ENCODE results near the gene APPL1. TPM values are rescaled to one million over a fixed set of nuclear protein-coding genes. Genes with fewer than 3 reads are reported as not detected.

The APPL1 gene
- total and polyA plus RNA-seq, 2 of the 8 experiments (the other 6 are each of a cell fraction or from before 2014, with no cell fraction given) = 9.4 to 34.4 TPM

DNA sequence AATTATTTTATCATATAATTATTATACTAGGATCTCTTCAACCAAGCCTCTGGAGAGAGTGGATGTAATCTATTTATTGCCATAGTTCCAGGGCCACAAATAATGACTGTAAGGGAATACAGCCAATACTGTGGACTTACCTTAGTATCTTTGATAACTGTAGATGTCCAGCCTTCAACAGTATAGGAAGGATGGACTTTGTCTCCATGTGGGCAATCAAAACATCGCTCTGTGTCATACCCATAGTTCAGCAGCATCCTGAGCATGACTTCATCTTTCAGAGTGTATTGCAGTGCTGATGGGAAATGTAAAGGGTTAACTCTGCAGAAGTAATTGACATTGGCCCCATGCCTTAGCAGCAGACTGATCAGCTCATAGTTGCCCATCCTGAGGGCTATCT is 50.7 kb downstream of the APPL1 start:
- Histone ChIP-seq H2AFZ (ENCODE audit: low read length) (no peak overlapping the region), H3K56ac (replicated peaks; ENCODE audit: insufficient read length, low read depth, low read length) (no peak overlapping the region), H3K18ac (ENCODE audit: extremely low read depth, low read length) (no peak overlapping the region), H2AK5ac (ENCODE audit: low read depth, low read length) (no peak overlapping the region), H3K4me3 (ENCODE audit: extremely low read depth in 1 of 4, insufficient read depth in 2 of 4, low read depth in 3 of 4, low read length in 4 of 4) (no peak overlapping the region), H3K27me3 (replicated peaks in 1 of 4; ENCODE audit: control insufficient read depth in 3 of 4, extremely low read depth in 1 of 4, insufficient read depth in 3 of 4, low read length in 3 of 4) (no peaks in the 10 kb centered on the region), H3K14ac (ENCODE audit: insufficient read length) (no peak overlapping the region), H2BK20ac (ENCODE audit: low read length) (no peak overlapping the region), H3K23ac (ENCODE audit: insufficient read length) (no peak overlapping the region), H2BK5ac (ENCODE audit: low read depth, low read length) (no peak overlapping the region), H4K91ac (replicated peaks; ENCODE audit: insufficient read length, low read length) (no peak overlapping the region), H2BK15ac (ENCODE audit: low read length) (no peak overlapping the region), H3K23me2 (ENCODE audit: low read depth, low read length) (no peaks in the 10 kb centered on the region), H2BK12ac (ENCODE audit: low read depth, low read length) (no peak overlapping the region), H3K4ac (replicated peaks; ENCODE audit: insufficient read length, low read depth, low read length) (no peak overlapping the region), H3K9ac (replicated peaks in 1 of 4; ENCODE audit: extremely low read depth in 1 of 4, low read depth in 3 of 4, low read length in 3 of 4) (no peak overlapping the region), H3K79me2 (ENCODE audit: control insufficient read depth in 1 of 2, insufficient read depth in 2 of 2, low read length in 2 of 2) (no peaks in the 10 kb centered on the region), H3K4me1 (replicated peaks in 1 of 4; ENCODE audit: control insufficient read depth in 3 of 4, insufficient read depth in 4 of 4, low read length in 3 of 4) (no peaks in the 10 kb centered on the region), H2BK120ac (replicated peaks; ENCODE audit: low read depth, low read length) (no peak overlapping the region), H3K4me2 (ENCODE audit: insufficient read depth in 1 of 2, low read depth in 2 of 2, low read length in 2 of 2) (no peak overlapping the region), H3K36me3 (ENCODE audit: control insufficient read depth in 2 of 4, insufficient read depth in 4 of 4, low read length in 3 of 4) (no peaks in the 10 kb centered on the region; a peak in 1 of 8 replicates), H4K20me1 (replicated peaks in 1 of 2; ENCODE audit: control insufficient read depth in 1 of 2, insufficient read depth in 2 of 2, low read length in 2 of 2) (no peaks in the 10 kb centered on the region), H3K27ac (ENCODE audit: low read depth, low read length) (no peak overlapping the region), H4K5ac (ENCODE audit: insufficient read length, low read depth, low read length) (no peak overlapping the region), H3K79me1 (ENCODE audit: low read depth, low read length) (no peaks in the 10 kb centered on the region), H4K8ac (ENCODE audit: extremely low read depth, insufficient read depth, low read length) (no peak overlapping the region), H3K9me3 (ENCODE audit: insufficient read depth in 2 of 2, low read depth in 1 of 2, low read length in 1 of 2) (peaks cover 0 to 10% of the 10 kb centered on the region in 2 experiments; a peak in 2 of 4 replicates)
- FAIRE-seq (no peak), DNase-seq (ENCODE audit: low read depth in 1 of 2, low spot score in 2 of 2) (no peak)
- TF ChIP-seq EP300 (IDR thresholded peaks at IDR 0.05; ENCODE audit: borderline replicate concordance in 1 of 2, low read depth in 2 of 2, low read length in 2 of 2) (no peak), NRF1 (IDR thresholded peaks at IDR 0.05; ENCODE audit: low read depth, low read length) (no peak), EZH2 (IDR thresholded peaks at IDR 0.05; ENCODE audit: low read depth, low read length, severe bottlenecking) (no peak), CHD1 (IDR thresholded peaks at IDR 0.05; ENCODE audit: low read depth, low read length) (no peak), CTCF (IDR thresholded peaks at IDR 0.05; ENCODE audit: control extremely low read depth in 1 of 3, insufficient read depth in 1 of 3, low read depth in 1 of 3, low read length in 3 of 3) (no peak), YY1 (IDR thresholded peaks at IDR 0.05; ENCODE audit: low read depth, low read length) (no peak)
- TF ChIP-seq, protein P1, sequence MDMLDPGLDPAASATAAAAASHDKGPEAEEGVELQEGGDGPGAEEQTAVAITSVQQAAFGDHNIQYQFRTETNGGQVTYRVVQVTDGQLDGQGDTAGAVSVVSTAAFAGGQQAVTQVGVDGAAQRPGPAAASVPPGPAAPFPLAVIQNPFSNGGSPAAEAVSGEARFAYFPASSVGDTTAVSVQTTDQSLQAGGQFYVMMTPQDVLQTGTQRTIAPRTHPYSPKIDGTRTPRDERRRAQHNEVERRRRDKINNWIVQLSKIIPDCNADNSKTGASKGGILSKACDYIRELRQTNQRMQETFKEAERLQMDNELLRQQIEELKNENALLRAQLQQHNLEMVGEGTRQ (IDR thresholded peaks at IDR 0.05; ENCODE audit: low read length) = no peak
- 100% methylated on average over 1 of the region's 1 CpG; no CpG with 5 or more reads in 1 of the 2 experiments for WGBS, 2 experiments (ENCODE audit: extremely low coverage in 1 of 2, insufficient coverage in 1 of 2, insufficient read length in 1 of 2, insufficient replicate concordance in 2 of 2, low coverage in 1 of 2, low lambda C conversion rate in 2 of 2, missing lambda C conversion rate in 1 of 2)
- ChIA-PET POLR2A (ENCODE audit: partially characterized antibody) (no interaction called here), CTCF (ENCODE audit: partially characterized antibody) (interaction anchor here (1.3 to 1.4 kb wide), 2 partner anchors 15 to 108 kb away, joined by 3 to 4 read pairs; no protein-coding TSS in a partner anchor)

Measured in H1 (cell line).